Astrocyte of the hippocampus (primary cell): ENCODE data around the gene LUC7L.

Source experiments
- DNase-seq: peaks from one replicate; pipeline ENCODE4 v3.0.0; 2011; ENCODE audit warnings: low read depth, low spot score

The LUC7L gene

GRCh38 chr16:143456-143855 is 85.8 kb downstream of the LUC7L start:
- peak; percentile 46 for DNase-seq

GRCh38 chr16:143047-143446 is 86.2 kb downstream of the LUC7L start:
- DNase-seq: no peak

GRCh38 chr16:142405-142967 is 86.8 kb downstream of the LUC7L start:
- no peak for DNase-seq

GRCh38 chr16:140175-140857 is 88.9 kb downstream of the LUC7L start:
- no peak for DNase-seq
